DOHH2 (cell line): ENCODE data around the gene TBL3.
"Not testable (repeated sequence)": the region's sequence is repeated elsewhere in the genome, so short reads cannot be mapped to it uniquely, and the experiment has no call there.

Source experiments
- H3F3A ChIP-seq: fragments of 200-600 bp; sonication (generic), shearing (Covaris generic); 2 replicates; pipeline ENCODE4 v1.6.0; 2016; ENCODE audit warnings: antibody characterized with exemption, mild to moderate bottlenecking; ENCODE audit not compliant: control insufficient read depth, insufficient read depth
- H3K27ac ChIP-seq: fragments of 200-600 bp; sonication (generic); 2 replicates; pipeline ENCODE4 v1.5.1; 2014; ENCODE audit warnings: low read depth, mild to moderate bottlenecking, low read length, moderate library complexity
- H3K27me3 ChIP-seq: fragments of 200-600 bp; sonication (generic); 2 replicates; pipeline ENCODE4 v1.6.1; 2014; ENCODE audit warnings: mild to moderate bottlenecking, low read length, mixed read lengths; ENCODE audit not compliant: control insufficient read depth
- H3K36me3 ChIP-seq: fragments of 200-600 bp; sonication (generic); 2 replicates; pipeline ENCODE4 v1.6.1; 2014; ENCODE audit warnings: mild to moderate bottlenecking, low read length, moderate library complexity, mixed read lengths; ENCODE audit not compliant: control insufficient read depth
- H3K4me1 ChIP-seq: fragments of 200-600 bp; sonication (generic); 2 replicates; pipeline ENCODE4 v1.6.1; 2014; ENCODE audit warnings: mild to moderate bottlenecking, low read length, mixed read lengths; ENCODE audit not compliant: control insufficient read depth
- H3K4me2 ChIP-seq: fragments of 200-600 bp; sonication (generic); 2 replicates; pipeline ENCODE4 v1.6.0; 2014; ENCODE audit warnings: mild to moderate bottlenecking, low read length, moderate library complexity
- H3K4me3 ChIP-seq: fragments of 200-600 bp; sonication (generic); 2 replicates; pipeline ENCODE4 v1.5.1; 2014; ENCODE audit warnings: mild to moderate bottlenecking, low read length, mixed read lengths
- H3K79me2 ChIP-seq: fragments of 200-600 bp; sonication (generic); 2 replicates; pipeline ENCODE4 v1.6.1; 2014; ENCODE audit warnings: mild to moderate bottlenecking, low read length, mixed read lengths; ENCODE audit not compliant: control insufficient read depth
- H3K9me2 ChIP-seq: fragments of 200-600 bp; sonication (generic); replicated peaks from 2 replicates; pipeline ENCODE4 v1.6.1; 2014; ENCODE audit warnings: mild to moderate bottlenecking, low read length, mixed read lengths; ENCODE audit not compliant: control insufficient read depth
- H3K9me3 ChIP-seq: fragments of 200-600 bp; sonication (generic); 2 replicates; pipeline ENCODE4 v1.6.1; 2014; ENCODE audit warnings: antibody characterized with exemption, low read length, mixed read lengths; ENCODE audit not compliant: control insufficient read depth, insufficient read depth
- H4K20me1 ChIP-seq: fragments of 200-600 bp; sonication (generic); 2 replicates; pipeline ENCODE4 v1.6.0; 2014; ENCODE audit warnings: low read depth, mild to moderate bottlenecking, antibody characterized with exemption, low read length, moderate library complexity; ENCODE audit not compliant: control insufficient read depth, insufficient read depth
- EZH2phosphoT487 ChIP-seq: fragments of 200-600 bp; sonication (generic); IDR thresholded peaks from 2 replicates; pipeline ENCODE4 v1.6.1; 2017; ENCODE audit warnings: borderline replicate concordance, mild to moderate bottlenecking, antibody characterized with exemption, low read length, moderate library complexity, mixed read lengths
- TF ChIP-seq, protein P1 (sequence below): fragments of 200-600 bp; sonication (generic); IDR thresholded peaks from one replicate; pipeline ENCODE4 v1.5.1; 2014; ENCODE audit warnings: antibody characterized with exemption, mild to moderate bottlenecking, low read depth, low read length; ENCODE audit not compliant: poor library complexity, severe bottlenecking

Gene TBL3

DNA sequence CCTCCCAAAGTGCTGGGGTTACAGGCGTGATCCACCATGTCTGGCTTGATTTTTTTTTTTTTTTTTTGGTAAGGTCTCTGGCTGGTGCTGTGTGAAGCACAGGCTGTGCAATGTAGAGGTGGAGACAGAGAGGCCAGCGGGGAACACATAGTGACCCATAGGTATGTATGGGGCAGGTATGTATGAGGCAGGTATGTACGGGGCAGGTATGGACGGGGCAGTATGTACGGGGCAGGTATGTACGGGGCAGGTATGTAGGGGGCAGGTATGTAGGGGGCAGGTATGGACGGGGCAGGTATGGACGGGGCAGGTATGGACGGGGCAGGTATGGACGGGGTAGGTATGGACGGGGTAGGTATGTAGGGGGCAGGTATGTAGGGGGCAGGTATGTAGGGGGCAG, 22.3 kb upstream of the TBL3 start:
- H4K20me1 ChIP-seq = no peaks in the 10 kb centered on the region
- TF ChIP-seq, protein P1, sequence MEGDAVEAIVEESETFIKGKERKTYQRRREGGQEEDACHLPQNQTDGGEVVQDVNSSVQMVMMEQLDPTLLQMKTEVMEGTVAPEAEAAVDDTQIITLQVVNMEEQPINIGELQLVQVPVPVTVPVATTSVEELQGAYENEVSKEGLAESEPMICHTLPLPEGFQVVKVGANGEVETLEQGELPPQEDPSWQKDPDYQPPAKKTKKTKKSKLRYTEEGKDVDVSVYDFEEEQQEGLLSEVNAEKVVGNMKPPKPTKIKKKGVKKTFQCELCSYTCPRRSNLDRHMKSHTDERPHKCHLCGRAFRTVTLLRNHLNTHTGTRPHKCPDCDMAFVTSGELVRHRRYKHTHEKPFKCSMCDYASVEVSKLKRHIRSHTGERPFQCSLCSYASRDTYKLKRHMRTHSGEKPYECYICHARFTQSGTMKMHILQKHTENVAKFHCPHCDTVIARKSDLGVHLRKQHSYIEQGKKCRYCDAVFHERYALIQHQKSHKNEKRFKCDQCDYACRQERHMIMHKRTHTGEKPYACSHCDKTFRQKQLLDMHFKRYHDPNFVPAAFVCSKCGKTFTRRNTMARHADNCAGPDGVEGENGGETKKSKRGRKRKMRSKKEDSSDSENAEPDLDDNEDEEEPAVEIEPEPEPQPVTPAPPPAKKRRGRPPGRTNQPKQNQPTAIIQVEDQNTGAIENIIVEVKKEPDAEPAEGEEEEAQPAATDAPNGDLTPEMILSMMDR = no peak
- TF ChIP-seq EZH2phosphoT487 = no peak
- H3K9me2 ChIP-seq = no peaks in the 10 kb centered on the region
- H3K9me3 ChIP-seq = no peaks in the 10 kb centered on the region
- H3K27me3 ChIP-seq = no peaks in the 10 kb centered on the region
- no peak overlapping the region for H3K4me2 ChIP-seq
- H3K4me3 ChIP-seq = no peak overlapping the region
- H3K79me2 ChIP-seq = no peaks in the 10 kb centered on the region
- no peak overlapping the region for H3K27ac ChIP-seq
- no peaks in the 10 kb centered on the region for H3F3A ChIP-seq
- H3K36me3 ChIP-seq = no peaks in the 10 kb centered on the region
- H3K4me1 ChIP-seq = no peaks in the 10 kb centered on the region

DNA sequence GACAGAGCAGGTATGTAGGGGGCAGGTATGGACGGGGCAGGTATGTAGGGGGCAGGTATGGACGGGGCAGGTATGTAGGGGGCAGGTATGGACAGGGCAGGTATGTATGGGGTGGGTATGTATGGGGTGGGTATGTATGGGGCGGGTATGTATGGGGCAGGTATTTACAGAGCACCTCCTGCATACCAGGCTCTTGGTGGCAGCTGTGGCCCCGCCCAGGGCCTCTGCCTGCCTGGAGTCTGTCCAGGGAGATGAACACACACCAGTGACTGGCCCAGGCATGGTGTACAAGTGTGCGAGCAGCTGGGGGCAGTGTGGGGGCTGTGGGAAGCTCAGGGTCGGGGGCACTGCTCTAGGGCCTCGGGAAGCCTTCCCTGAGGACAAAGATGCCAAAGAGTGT, 21.8 kb upstream of the TBL3 start:
- Histone ChIP-seq H3K9me3 (no peaks in the 10 kb centered on the region), H3F3A (no peaks in the 10 kb centered on the region), H4K20me1 (no peaks in the 10 kb centered on the region), H3K4me2 (no peak overlapping the region), H3K9me2 (no peaks in the 10 kb centered on the region), H3K36me3 (no peaks in the 10 kb centered on the region), H3K4me3 (no peak overlapping the region), H3K79me2 (no peaks in the 10 kb centered on the region), H3K4me1 (no peaks in the 10 kb centered on the region), H3K27me3 (no peaks in the 10 kb centered on the region), H3K27ac (no peak overlapping the region)
- no peak for TF ChIP-seq EZH2phosphoT487
- TF ChIP-seq, protein P1 = no peak

DNA sequence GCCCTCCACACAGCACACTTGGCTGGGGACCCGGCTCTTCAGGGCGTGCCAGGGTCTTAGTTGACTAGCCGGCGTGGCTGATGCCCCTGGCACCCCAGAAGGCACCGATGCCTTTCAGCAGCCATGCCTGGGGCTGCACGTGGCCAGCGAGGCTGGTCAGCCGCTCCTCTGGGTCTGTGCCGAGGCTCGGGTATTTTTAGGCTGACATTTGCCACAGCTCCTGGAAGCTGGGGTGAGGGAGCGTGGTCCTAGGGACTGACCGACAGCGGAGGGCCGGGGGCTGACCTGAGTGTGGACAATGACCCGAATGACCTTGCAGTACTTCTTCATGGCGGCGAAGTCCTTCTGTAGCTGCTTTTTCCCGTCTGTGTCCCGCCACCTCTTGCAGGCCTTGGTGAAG, 21.3 kb upstream of the TBL3 start:
- Histone ChIP-seq H3K9me2 (no peaks in the 10 kb centered on the region), H3K4me2 (no peak overlapping the region), H3K9me3 (no peaks in the 10 kb centered on the region), H3K36me3 (no peaks in the 10 kb centered on the region), H3F3A (no peaks in the 10 kb centered on the region), H3K79me2 (no peaks in the 10 kb centered on the region), H3K27ac (no peak overlapping the region), H3K27me3 (no peaks in the 10 kb centered on the region), H3K4me1 (no peaks in the 10 kb centered on the region), H3K4me3 (no peak overlapping the region), H4K20me1 (no peaks in the 10 kb centered on the region)
- TF ChIP-seq, protein P1 = no peak
- no peak for TF ChIP-seq EZH2phosphoT487

DNA sequence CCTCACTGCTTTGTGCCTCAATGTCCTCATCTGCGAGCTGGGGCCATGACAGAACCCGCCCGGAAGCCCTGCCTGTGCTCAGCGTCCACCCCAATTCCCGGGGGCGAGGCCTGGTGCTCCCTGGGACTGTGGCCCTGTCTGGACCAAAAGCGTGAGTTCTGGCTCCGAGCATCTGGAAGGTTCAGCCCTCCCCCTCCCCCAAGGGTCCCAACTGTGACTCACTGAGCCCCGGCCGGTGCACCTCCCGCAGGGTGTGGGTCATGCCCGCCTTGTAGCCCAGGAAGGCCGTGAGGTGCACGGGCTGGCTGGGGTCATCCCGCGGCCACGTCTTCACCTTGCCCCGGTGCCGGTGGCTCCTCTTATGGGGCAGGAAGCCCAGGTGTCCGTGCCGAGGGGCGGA, 18.1 kb upstream of the TBL3 start:
- Histone ChIP-seq H3K4me2 (no peak overlapping the region), H3K79me2 (no peaks in the 10 kb centered on the region), H3K27ac (no peak overlapping the region), H3K27me3 (no peaks in the 10 kb centered on the region), H3K4me3 (no peak overlapping the region), H3K36me3 (no peaks in the 10 kb centered on the region), H3K9me3 (no peaks in the 10 kb centered on the region), H4K20me1 (no peaks in the 10 kb centered on the region), H3K9me2 (no peaks in the 10 kb centered on the region), H3F3A (no peaks in the 10 kb centered on the region), H3K4me1 (peaks cover under 1% of the 10 kb centered on the region)
- no peak for TF ChIP-seq EZH2phosphoT487

DNA sequence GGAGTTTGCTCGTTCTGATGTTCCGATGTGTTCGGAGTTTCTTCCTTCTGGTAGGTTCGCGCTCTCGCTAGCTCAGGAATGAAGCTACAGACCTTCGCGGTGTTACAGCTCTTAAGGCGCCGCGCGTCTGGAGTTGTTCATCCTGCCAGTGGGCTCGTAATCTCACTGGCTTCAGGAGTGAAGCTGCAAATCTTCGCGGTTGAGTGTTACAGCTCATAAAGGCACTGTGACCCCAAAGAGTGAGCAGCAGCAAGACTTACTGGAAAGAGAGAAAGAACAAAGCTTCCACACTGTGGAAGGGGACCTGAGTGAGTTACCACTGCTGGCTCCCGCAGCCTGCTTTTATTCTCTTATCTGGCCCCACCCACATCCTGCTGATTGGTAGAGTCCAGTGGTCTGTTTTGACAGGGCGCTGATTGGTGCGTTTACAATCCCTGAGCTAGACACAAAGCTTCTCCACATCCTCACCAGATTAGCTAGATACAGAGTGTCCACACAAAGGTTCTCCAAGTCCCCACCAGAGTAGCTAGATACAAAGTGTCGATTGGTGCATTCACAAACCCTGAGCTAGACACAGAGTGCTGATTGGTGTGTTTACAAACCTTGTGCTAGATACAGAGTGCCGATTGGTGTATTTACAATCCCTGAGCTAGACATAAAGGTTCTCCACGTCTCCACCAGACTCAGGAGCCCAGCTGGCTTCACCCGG, 14.3 kb upstream of the TBL3 start:
- H3K4me2 ChIP-seq, H3K27me3 ChIP-seq, H3K9me2 ChIP-seq, H3K9me3 ChIP-seq, H4K20me1 ChIP-seq, H3K27ac ChIP-seq, H3K4me3 ChIP-seq: not testable (repeated sequence)
- H3K4me1 ChIP-seq = peaks cover 29% of the 10 kb centered on the region
- peaks cover 21% of the 10 kb centered on the region for H3K79me2 ChIP-seq
- peaks cover 30% of the 10 kb centered on the region for H3K36me3 ChIP-seq
- peaks cover 23% of the 10 kb centered on the region for H3F3A ChIP-seq

DNA sequence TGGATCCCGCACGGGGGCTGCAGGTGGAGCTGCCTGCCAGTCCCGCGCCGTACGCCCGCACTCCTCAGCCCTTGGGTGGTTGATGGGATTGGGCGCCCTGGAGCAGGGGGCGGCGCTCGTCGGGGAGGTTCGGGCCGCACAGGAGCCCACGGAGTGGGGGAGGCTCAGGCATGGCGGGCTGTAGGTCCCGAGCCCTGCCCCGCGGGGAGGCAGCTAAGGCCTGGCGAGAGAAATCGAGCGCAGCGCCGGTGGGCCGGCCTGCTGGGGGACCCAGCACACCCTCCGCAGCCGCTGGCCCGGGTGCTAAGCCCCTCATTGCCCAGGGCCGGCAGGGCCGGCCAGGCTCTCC, 13.7 kb upstream of the TBL3 start:
- H3K9me2 ChIP-seq, H3K9me3 ChIP-seq, H4K20me1 ChIP-seq, H3K4me2 ChIP-seq, H3K27ac ChIP-seq, H3K4me3 ChIP-seq, H3K27me3 ChIP-seq: not testable (repeated sequence)
- Histone ChIP-seq H3K36me3 (peaks cover 35% of the 10 kb centered on the region), H3F3A (peaks cover 29% of the 10 kb centered on the region), H3K79me2 (peaks cover 27% of the 10 kb centered on the region), H3K4me1 (peaks cover 34% of the 10 kb centered on the region)
